ENCODE data around the gene FAM216A.

DNA sequence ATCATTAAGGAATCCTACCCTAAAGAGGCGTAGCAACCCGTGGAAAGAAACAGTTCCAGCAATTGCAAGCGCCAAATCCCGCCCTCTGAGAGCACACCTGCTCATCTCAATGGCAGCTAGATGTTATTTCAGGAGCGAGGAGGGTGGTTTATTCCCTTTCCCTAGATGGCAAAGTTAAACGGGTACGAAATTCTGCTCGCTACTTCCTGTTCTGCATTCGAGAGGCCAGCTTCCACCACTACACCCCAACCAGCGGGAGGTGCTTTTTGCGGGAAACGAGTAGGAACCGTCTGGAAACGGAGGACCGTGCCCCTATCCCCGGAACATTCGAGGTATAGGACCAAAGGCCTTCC is 32.7 kb downstream of the FAM216A start:
- TF ChIP-seq, protein P1, sequence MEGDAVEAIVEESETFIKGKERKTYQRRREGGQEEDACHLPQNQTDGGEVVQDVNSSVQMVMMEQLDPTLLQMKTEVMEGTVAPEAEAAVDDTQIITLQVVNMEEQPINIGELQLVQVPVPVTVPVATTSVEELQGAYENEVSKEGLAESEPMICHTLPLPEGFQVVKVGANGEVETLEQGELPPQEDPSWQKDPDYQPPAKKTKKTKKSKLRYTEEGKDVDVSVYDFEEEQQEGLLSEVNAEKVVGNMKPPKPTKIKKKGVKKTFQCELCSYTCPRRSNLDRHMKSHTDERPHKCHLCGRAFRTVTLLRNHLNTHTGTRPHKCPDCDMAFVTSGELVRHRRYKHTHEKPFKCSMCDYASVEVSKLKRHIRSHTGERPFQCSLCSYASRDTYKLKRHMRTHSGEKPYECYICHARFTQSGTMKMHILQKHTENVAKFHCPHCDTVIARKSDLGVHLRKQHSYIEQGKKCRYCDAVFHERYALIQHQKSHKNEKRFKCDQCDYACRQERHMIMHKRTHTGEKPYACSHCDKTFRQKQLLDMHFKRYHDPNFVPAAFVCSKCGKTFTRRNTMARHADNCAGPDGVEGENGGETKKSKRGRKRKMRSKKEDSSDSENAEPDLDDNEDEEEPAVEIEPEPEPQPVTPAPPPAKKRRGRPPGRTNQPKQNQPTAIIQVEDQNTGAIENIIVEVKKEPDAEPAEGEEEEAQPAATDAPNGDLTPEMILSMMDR (IDR thresholded peaks at IDR 0.05; ENCODE audit: insufficient read depth, low read length, poor library complexity, severe bottlenecking): no peak
- TF ChIP-seq EZH2phosphoT487 (conservative IDR thresholded peaks at IDR 0.05; ENCODE audit: low read length): no peak
